ENCODE results near the gene AMPD3.

GRCh38 chr11:10490032-10490397, 35.0 kb downstream of the AMPD3 start:
- no peak for TF ChIP-seq CTCF (IDR thresholded peaks at IDR 0.05)
- TF ChIP-seq POLR2A (IDR thresholded peaks at IDR 0.05): no peak
- no peak for TF ChIP-seq POLR2AphosphoS5 (IDR thresholded peaks at IDR 0.05)

Measured in sigmoid colon (tissue), 4 donors.